ENCODE data around the gene PTX3.

- TF ChIP-seq CTCF (IDR thresholded peaks at IDR 0.05) (no peak), POLR2AphosphoS5 (IDR thresholded peaks at IDR 0.05; ENCODE audit: low read depth, low read length) (no peak), TCF7L2 (IDR thresholded peaks at IDR 0.05; ENCODE audit: low read depth, low read length) (no peak)
Observed at GRCh38 chr3:157427901-157428300, 8.7 kb upstream of the PTX3 start.

All from Panc1 (cell line).